Pancreas (tissue), 10 donors: ENCODE measurements around the gene MRPL36. TPM values are rescaled to one million over a fixed set of nuclear protein-coding genes. Genes with fewer than 3 reads are reported as not detected.
A peak's percentile ranks its signal among the peaks of the same experiment; 100 is the strongest.
"Not testable (repeated sequence)": the region's sequence is repeated elsewhere in the genome, so short reads cannot be mapped to it uniquely, and the experiment has no call there.

ENCODE experiments used
- ATAC-seq, 4 donors: fragments of 200-7000 bp; cut with Tn5 transposase; one replicate each; pipeline versions ENCODE4 v1.8.0 to v1.9.1; 2020; ENCODE audit warnings: mild to moderate bottlenecking in 4 of 4, moderate library complexity in 4 of 4
- DNase-seq, 6 donors: peaks; one replicate each; pipeline ENCODE4 v3.0.0-alpha.2; 2020
- FAIRE-seq: peaks from 2 replicates; lab custom pipeline; 2012; peaks lifted over from hg19 to GRCh38; lab: Jason Lieb, UNC
- H3K27ac ChIP-seq, 4 donors: fragments of 200-600 bp; sonication (generic); 1 replicate in 3 of 4; 2 replicates in 1 of 4; pipeline versions ENCODE4 v1.5.0 to v1.8.0; 2020
- H3K27me3 ChIP-seq, 4 donors: fragments of 200-600 bp; one replicate each; pipeline ENCODE4 v1.8.0; 2021
- H3K36me3 ChIP-seq, 3 donors: fragments of 200-600 bp; sonication (generic) in 1 of 3; one replicate each; pipeline versions ENCODE4 v1.5.0 to v1.8.0; 2020 to 2021
- H3K4me1 ChIP-seq, 3 donors: fragments of 200-600 bp; one replicate each; pipeline ENCODE4 v1.8.0; 2021
- H3K4me3 ChIP-seq, 4 donors: fragments of 200-600 bp; sonication (generic) in 2 of 4; one replicate each; pipeline versions ENCODE4 v1.5.0 to v1.8.0; 2020 to 2021
- H3K9me3 ChIP-seq, 4 donors: fragments of 200-600 bp; one replicate each; pipeline ENCODE4 v1.8.0; 2021
- WGBS, 2 donors: extraction: QIAGEN DNeasy Blood & Tissue Kit; methylation state at CpG; one replicate each; pipeline ENCODE4 v1.1.7; 2013; 5-methylcytosine and 5-hydroxymethylcytosine counted together
- intact Hi-C, 3 donors: fragments of 100-400 bp; cut with DNase I; formaldehyde crosslinking; loops; one replicate each; pipeline versions ENCODE4 v1.11.1 to v1.14.2; 2022
- polyA plus RNA-seq, 2 donors: library from polyadenylated mRNA; stranded (reverse); fragments of 200-250 nt; gene quantifications; one replicate each; pipeline ENCODE4 v1.2.3, GENCODE V29; 2013
- total RNA-seq, 6 donors: library from RNA; stranded (reverse); fragmentation: NEBNext Ultra II Directional in 4 of 6; extraction: Animal tissue kit (Norgen Biotek cat#: 25700) in 4 of 6; gene quantifications; one replicate each; pipeline versions ENCODE4 v1.2.1 to v1.2.4, GENCODE V29; 2021 to 2023
- TF ChIP-seq, protein P1 (sequence below), 4 donors: fragments of 200-600 bp; sonication (generic) in 3 of 4; IDR thresholded peaks; one replicate each; pipeline versions ENCODE4 v1.5.0 to v1.8.0; 2021; ENCODE audit warnings: antibody characterized with exemption in 4 of 4
- donor health status: healthy with polysubstance abuse.
- donor health status: DM: no; HTN: no; CAD: no; lungs with moderate emphysema.
- donor health status: DM: no; HTN: no; CAD: no.
- donor health status: control.
- donor health status: control.
- donor health status: Bipolar disorder and iron deficiency.
- donor health status: DM: yes; HTN: yes; CAD: no.
- donor health status: DM: no; HTN: no; CAD: no.
- donor health status: DM: no; HTN: no; CAD: no.
- donor health status: DM: yes; HTN: yes; CAD: no.

MRPL36 gene
- total and polyA plus RNA-seq, 8 donors = 13.1 to 48.0 (median 16.1) TPM

GRCh38 chr5:1801222-1801966, 1.8 kb upstream of the MRPL36 start, which contains the start of gene NDUFS6:
Gene NDUFS6 (plus strand): TSS chr5:1801407. CDS start chr5:1801418, 11 bp downstream.
- Histone ChIP-seq H3K4me1 (peaks cover 0 to 13% (median 7%) of the 10 kb centered on the region in 3 donors), H3K36me3 (peaks cover 0 to 15% (median 4%) of the 10 kb centered on the region in 3 donors), H3K27ac (peak within 1 kb of the TSS; percentile 71 to 85 (median 80)), H3K4me3 (peak within 1 kb of the TSS; percentile 83 to 96 (median 88)), H3K27me3 (no peaks in the 10 kb centered on the region), H3K9me3 (no peaks in the 10 kb centered on the region)
- intact Hi-C loops = no loop called here
- TF ChIP-seq, protein P1, sequence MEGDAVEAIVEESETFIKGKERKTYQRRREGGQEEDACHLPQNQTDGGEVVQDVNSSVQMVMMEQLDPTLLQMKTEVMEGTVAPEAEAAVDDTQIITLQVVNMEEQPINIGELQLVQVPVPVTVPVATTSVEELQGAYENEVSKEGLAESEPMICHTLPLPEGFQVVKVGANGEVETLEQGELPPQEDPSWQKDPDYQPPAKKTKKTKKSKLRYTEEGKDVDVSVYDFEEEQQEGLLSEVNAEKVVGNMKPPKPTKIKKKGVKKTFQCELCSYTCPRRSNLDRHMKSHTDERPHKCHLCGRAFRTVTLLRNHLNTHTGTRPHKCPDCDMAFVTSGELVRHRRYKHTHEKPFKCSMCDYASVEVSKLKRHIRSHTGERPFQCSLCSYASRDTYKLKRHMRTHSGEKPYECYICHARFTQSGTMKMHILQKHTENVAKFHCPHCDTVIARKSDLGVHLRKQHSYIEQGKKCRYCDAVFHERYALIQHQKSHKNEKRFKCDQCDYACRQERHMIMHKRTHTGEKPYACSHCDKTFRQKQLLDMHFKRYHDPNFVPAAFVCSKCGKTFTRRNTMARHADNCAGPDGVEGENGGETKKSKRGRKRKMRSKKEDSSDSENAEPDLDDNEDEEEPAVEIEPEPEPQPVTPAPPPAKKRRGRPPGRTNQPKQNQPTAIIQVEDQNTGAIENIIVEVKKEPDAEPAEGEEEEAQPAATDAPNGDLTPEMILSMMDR (IDR thresholded peaks at IDR 0.05) = no peak
- DNase-seq (peak; percentile 73 to 91 (median 84)), ATAC-seq (peak; percentile 74 to 85 (median 82)), FAIRE-seq (no peak)
- WGBS, 2 donors = 0 to 1% methylated on average over 64 to 69 of the region's 69 CpGs

DNA sequence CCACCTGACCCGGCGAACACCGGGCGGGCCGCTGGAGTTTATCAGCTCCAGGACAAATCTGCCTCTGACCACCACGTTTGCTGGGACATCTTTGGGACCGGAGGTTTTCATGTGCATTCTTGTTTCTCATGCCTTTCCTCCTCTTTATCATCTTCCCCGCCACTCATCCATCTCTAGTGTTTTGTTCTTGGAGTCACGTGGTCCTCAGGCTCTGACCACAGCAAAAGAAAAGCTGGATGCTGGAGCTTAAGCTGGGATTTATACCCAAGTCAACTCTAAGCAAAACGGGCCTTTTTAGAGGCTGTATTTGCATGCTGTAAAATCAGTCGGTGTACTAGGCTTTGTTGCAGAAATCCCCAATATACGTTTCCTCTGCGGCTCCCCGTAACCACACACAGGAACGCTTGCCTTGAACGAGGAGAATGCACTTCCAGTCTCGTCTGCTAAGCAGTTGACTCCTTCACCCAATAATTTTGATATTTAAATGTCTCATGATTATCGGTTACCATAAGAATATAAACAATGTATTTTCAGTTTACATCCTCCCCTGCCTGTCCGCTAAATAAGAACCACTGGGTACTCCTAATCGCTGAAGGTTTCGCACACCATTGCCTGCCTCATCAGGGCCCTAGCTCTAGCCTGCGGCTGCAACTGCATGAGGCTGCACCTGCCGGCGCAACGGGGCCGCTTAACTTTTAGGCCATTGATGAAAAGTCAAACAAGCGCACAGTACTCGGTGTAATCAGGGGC, 1.0 kb upstream of the MRPL36 start:
- peak overlapping the region; percentile 71 to 85 (median 80) for H3K27ac ChIP-seq

DNA sequence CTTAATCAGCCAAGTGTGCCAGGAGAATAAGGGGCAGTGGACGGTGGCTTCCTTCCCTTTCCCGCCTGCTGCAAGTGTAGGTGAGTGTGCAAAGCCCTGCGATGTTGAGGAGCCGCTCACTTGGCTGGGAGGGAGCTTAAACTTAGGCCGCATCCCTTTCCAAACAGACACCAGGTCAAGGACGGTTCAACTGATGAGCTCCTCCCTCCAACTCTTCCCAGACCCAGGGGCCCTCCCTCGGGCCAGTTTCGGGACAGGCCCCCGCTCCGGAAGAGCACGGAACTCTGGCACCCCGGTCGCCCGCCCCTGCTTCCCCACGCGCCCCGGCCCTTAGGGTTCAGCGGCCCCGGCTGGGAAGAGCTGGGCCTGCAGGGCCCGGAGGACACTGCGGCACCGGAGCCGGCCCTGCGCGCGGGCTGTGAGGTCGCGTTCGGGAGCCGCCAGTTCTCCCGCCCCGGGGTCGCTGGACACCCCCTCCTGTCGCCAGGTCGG, 481 bp downstream of the MRPL36 start:
- DNase-seq = peak in 1 of 6 donors; percentile 73
- Histone ChIP-seq H3K4me1 (peaks cover 0 to 13% (median 7%) of the 10 kb centered on the region in 3 donors), H3K4me3 (peak overlapping the region; percentile 83 to 96 (median 88)), H3K36me3 (peaks cover 0 to 8% (median 4%) of the 10 kb centered on the region in 3 donors), H3K9me3 (no peaks in the 10 kb centered on the region), H3K27me3 (no peaks in the 10 kb centered on the region), H3K27ac (peak overlapping the region in 3 of 4 donors; percentile 35 to 85 (median 48))
- WGBS, 2 donors = 0 to 1% methylated on average over 30 to 35 of the region's 35 CpGs
- intact Hi-C loops = no loop called here
- no peak for FAIRE-seq
- peak; percentile 31 to 42 (median 40) for ATAC-seq
- TF ChIP-seq, protein P1 (IDR thresholded peaks at IDR 0.05) = no peak

More for the DNA sequence above, 1.0 kb upstream of the MRPL36 start:
- H3K36me3 ChIP-seq = peaks cover 0 to 8% (median 4%) of the 10 kb centered on the region in 3 donors
- peak overlapping the region; percentile 83 to 96 (median 88) for H3K4me3 ChIP-seq
- no peak for DNase-seq
- no peak for FAIRE-seq
- H3K9me3 ChIP-seq = no peaks in the 10 kb centered on the region
- TF ChIP-seq, protein P1 (IDR thresholded peaks at IDR 0.05) = no peak
- ATAC-seq = peak; percentile 55 to 69 (median 60)
- intact Hi-C loops = no loop called here
- H3K4me1 ChIP-seq = peaks cover 0 to 13% (median 7%) of the 10 kb centered on the region in 3 donors
- 3 to 8% methylated on average over 28 of the region's 28 CpGs for WGBS, 2 donors
- no peaks in the 10 kb centered on the region for H3K27me3 ChIP-seq

DNA sequence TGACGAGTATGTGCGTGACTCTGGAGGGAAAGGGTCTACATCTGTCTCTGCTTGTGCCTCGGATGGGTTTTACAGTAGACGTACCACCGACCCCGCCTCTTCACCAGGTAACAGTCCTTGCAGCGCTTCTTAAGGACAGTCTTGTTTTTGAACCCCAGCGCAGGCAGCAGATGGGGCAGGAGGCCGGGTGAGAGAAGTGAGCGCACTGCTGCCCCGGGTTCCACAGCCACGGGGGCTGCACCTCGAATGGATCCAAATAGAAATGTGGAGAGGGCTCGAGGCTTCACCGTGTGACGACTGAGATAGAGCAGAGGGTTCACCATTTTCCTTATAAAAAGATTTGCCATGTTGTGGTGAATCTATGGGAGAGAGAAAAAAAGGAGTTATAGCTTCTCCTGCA, 1.0 kb downstream of the MRPL36 start:
- 83 to 87% methylated on average over 16 of the region's 16 CpGs for WGBS, 2 donors
- peak overlapping the region in 3 of 4 donors; percentile 83 to 96 (median 86) for H3K4me3 ChIP-seq
- FAIRE-seq, H3K27me3 ChIP-seq, ATAC-seq, H3K27ac ChIP-seq, H3K9me3 ChIP-seq, intact Hi-C loops, DNase-seq, H3K36me3 ChIP-seq: not testable (repeated sequence)
- peaks cover 0 to 13% (median 7%) of the 10 kb centered on the region in 3 donors for H3K4me1 ChIP-seq

DNA sequence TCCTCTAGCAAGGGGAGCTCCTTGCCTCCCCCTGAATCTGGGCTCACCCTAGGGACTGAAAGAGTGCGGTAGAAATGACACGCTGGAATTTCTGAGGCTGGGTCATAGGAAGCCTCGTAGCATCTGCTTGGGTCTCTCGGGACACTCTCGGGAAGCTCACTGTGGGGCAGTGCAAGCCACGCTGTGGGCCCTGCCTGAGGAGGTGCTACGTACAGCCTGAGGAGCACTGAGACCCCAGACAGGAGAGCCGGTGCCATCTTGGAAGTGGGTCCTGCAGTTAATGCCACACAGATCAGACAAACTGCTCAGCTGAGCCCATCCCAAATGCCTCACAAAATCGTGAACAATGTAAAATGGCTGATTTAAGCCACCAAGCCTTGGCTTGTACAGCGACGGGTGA, 1.8 kb downstream of the MRPL36 start:
- ATAC-seq (no peak), DNase-seq (no peak), FAIRE-seq (no peak)
- peaks cover 0 to 8% (median 4%) of the 10 kb centered on the region in 3 donors for H3K36me3 ChIP-seq
- no peak overlapping the region for H3K27ac ChIP-seq
- no peak overlapping the region for H3K4me3 ChIP-seq
- intact Hi-C loops = no loop called here
- peaks cover 0 to 13% (median 7%) of the 10 kb centered on the region in 3 donors for H3K4me1 ChIP-seq
- H3K9me3 ChIP-seq = no peaks in the 10 kb centered on the region
- H3K27me3 ChIP-seq = no peaks in the 10 kb centered on the region
- TF ChIP-seq, protein P1 (IDR thresholded peaks at IDR 0.05) = no peak
- 88 to 90% methylated on average over 11 of the region's 11 CpGs for WGBS, 2 donors
